Stimulated activated CD8-positive, alpha-beta memory T cell treated with anti-CD3 and anti-CD28 coated beads, Interleukin-4, amount 100 ng/mL, for 24 hours (primary cell): ENCODE results near the gene PER2.
"Not testable (repeated sequence)": the region's sequence is repeated elsewhere in the genome, so short reads cannot be mapped to it uniquely, and the experiment has no call there.

Experiments used
- DNase-seq: peaks from one replicate; pipeline ENCODE4 v3.0.0-alpha.2; 2020; ENCODE audit warnings: low read depth

Gene PER2

GRCh38 chr2:238313289-238313990 lies 25.0 kb upstream of the PER2 start:
- DNase-seq: no peak

GRCh38 chr2:238310721-238311120 lies 22.3 kb upstream of the PER2 start:
- not testable (repeated sequence) for DNase-seq

GRCh38 chr2:238308177-238308576 lies 19.8 kb upstream of the PER2 start:
- DNase-seq: no peak

- no peak for DNase-seq
These were observed 18.2 kb upstream of the PER2 start for GRCh38 chr2:238306672-238306998.

- no peak for DNase-seq
These were observed 17.7 kb upstream of the PER2 start for GRCh38 chr2:238305965-238306671.

- no peak for DNase-seq
These were observed 16.9 kb upstream of the PER2 start for GRCh38 chr2:238305092-238305862.

- no peak for DNase-seq
These were observed 15.7 kb upstream of the PER2 start for GRCh38 chr2:238304116-238304515.

GRCh38 chr2:238302751-238303150 lies 14.3 kb upstream of the PER2 start:
- no peak for DNase-seq

- no peak for DNase-seq
These were observed 13.7 kb upstream of the PER2 start for GRCh38 chr2:238302087-238302486.

GRCh38 chr2:238299803-238300202 lies 11.4 kb upstream of the PER2 start:
- no peak for DNase-seq

- no peak for DNase-seq
These were observed 8.4 kb upstream of the PER2 start for GRCh38 chr2:238296638-238297457.

GRCh38 chr2:238295144-238296112 lies 7.0 kb upstream of the PER2 start:
- DNase-seq: no peak

GRCh38 chr2:238294393-238295143 lies 6.2 kb upstream of the PER2 start:
- no peak for DNase-seq

GRCh38 chr2:238294046-238294392 lies 5.6 kb upstream of the PER2 start:
- DNase-seq: no peak

- DNase-seq: no peak
These were observed 3.3 kb upstream of the PER2 start for GRCh38 chr2:238291550-238292281.

- no peak for DNase-seq
These were observed 2.5 kb upstream of the PER2 start for GRCh38 chr2:238290715-238291549.

GRCh38 chr2:238290091-238290509 lies 1.7 kb upstream of the PER2 start:
- DNase-seq: peak; percentile 27

GRCh38 chr2:238289574-238289973 lies 1.2 kb upstream of the PER2 start:
- no peak for DNase-seq
